ENCODE measurements around the gene SAPCD2.

- TF ChIP-seq POLR2AphosphoS5 (IDR thresholded peaks at IDR 0.05) (no peak), POLR2A (IDR thresholded peaks at IDR 0.05) (no peak), EP300 (IDR thresholded peaks at IDR 0.05) (no peak)
- TF ChIP-seq, protein P1, sequence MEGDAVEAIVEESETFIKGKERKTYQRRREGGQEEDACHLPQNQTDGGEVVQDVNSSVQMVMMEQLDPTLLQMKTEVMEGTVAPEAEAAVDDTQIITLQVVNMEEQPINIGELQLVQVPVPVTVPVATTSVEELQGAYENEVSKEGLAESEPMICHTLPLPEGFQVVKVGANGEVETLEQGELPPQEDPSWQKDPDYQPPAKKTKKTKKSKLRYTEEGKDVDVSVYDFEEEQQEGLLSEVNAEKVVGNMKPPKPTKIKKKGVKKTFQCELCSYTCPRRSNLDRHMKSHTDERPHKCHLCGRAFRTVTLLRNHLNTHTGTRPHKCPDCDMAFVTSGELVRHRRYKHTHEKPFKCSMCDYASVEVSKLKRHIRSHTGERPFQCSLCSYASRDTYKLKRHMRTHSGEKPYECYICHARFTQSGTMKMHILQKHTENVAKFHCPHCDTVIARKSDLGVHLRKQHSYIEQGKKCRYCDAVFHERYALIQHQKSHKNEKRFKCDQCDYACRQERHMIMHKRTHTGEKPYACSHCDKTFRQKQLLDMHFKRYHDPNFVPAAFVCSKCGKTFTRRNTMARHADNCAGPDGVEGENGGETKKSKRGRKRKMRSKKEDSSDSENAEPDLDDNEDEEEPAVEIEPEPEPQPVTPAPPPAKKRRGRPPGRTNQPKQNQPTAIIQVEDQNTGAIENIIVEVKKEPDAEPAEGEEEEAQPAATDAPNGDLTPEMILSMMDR (IDR thresholded peaks at IDR 0.05), result no peak
Measured at GRCh38 chr9:137077758-137078693, 7.7 kb upstream of the SAPCD2 start.
